Neutrophil (primary cell): ENCODE results near the gene UTS2R.

Source experiments
- H3K27ac ChIP-seq: fragments of 200-600 bp; sonication (generic); 2 replicates; pipeline ENCODE4 v1.5.1; 2016; ENCODE audit warnings: mild to moderate bottlenecking, moderate library complexity
- H3K27me3 ChIP-seq: fragments of 200-600 bp; sonication (generic); 2 replicates; pipeline ENCODE4 v1.6.0; 2016; ENCODE audit warnings: mild to moderate bottlenecking
- H3K36me3 ChIP-seq: fragments of 200-600 bp; sonication (generic); 2 replicates; pipeline ENCODE4 v1.5.1; 2017
- H3K4me1 ChIP-seq, 2 experiments: fragments of 200-600 bp in 1 of 2; sonication (generic) in 1 of 2; 1 replicate in 1 of 2; 2 replicates in 1 of 2; pipeline versions ENCODE4 v1.5.1 to v1.6.1; 2013 to 2016; ENCODE audit warnings: low read depth in 1 of 2, low read length in 1 of 2, mild to moderate bottlenecking in 1 of 2, moderate library complexity in 1 of 2; ENCODE audit not compliant: control insufficient read depth in 1 of 2, insufficient read depth in 1 of 2
- H3K4me3 ChIP-seq, 2 experiments: fragments of 200-600 bp in 1 of 2; sonication (generic) in 1 of 2; 1 replicate in 1 of 2; 2 replicates in 1 of 2; pipeline ENCODE4 v1.5.1; 2013 to 2016; ENCODE audit warnings: low read depth in 1 of 2, low read length in 1 of 2, mild to moderate bottlenecking in 1 of 2, moderate library complexity in 1 of 2
- H3K9me3 ChIP-seq: fragments of 200-600 bp; sonication (generic); 2 replicates; pipeline ENCODE4 v1.5.1; 2016
- CTCF ChIP-seq: fragments of 200-600 bp; sonication (generic); IDR thresholded peaks from 2 replicates; pipeline ENCODE4 v1.5.1; 2016; ENCODE audit warnings: antibody characterized with exemption

Gene UTS2R

GRCh38 chr17:82402865-82403264 lies 31.3 kb downstream of the UTS2R start:
- Histone ChIP-seq H3K9me3 (no peaks in the 10 kb centered on the region), H3K27me3 (no peaks in the 10 kb centered on the region), H3K4me3 (no peak overlapping the region), H3K4me1 (peaks cover 41 to 57% of the 10 kb centered on the region in 2 experiments), H3K27ac (no peak overlapping the region), H3K36me3 (no peaks in the 10 kb centered on the region)
- no peak for TF ChIP-seq CTCF

- TF ChIP-seq CTCF = no peak
Observed at GRCh38 chr17:82403662-82404660, 32.4 kb downstream of the UTS2R start.

GRCh38 chr17:82405051-82405450 lies 33.5 kb downstream of the UTS2R start:
- Histone ChIP-seq H3K27ac (peak overlapping the region; percentile 29), H3K4me3 (no peak overlapping the region), H3K36me3 (no peaks in the 10 kb centered on the region), H3K4me1 (peaks cover 34 to 47% of the 10 kb centered on the region in 2 experiments), H3K9me3 (no peaks in the 10 kb centered on the region), H3K27me3 (no peaks in the 10 kb centered on the region)
- TF ChIP-seq CTCF = no peak

More at GRCh38 chr17:82403662-82404660, 32.4 kb downstream of the UTS2R start:
- Histone ChIP-seq H3K9me3 (no peaks in the 10 kb centered on the region), H3K4me3 (no peak overlapping the region), H3K27me3 (no peaks in the 10 kb centered on the region), H3K36me3 (no peaks in the 10 kb centered on the region), H3K4me1 (peaks cover 41 to 57% of the 10 kb centered on the region in 2 experiments), H3K27ac (no peak overlapping the region)

- H3K36me3 ChIP-seq = no peaks in the 10 kb centered on the region
- no peaks in the 10 kb centered on the region for H3K27me3 ChIP-seq
- no peak overlapping the region for H3K4me3 ChIP-seq
- no peak for TF ChIP-seq CTCF
- H3K9me3 ChIP-seq = no peaks in the 10 kb centered on the region
- H3K4me1 ChIP-seq = peaks cover 23 to 36% of the 10 kb centered on the region in 2 experiments
- H3K27ac ChIP-seq = no peak overlapping the region
Observed at GRCh38 chr17:82406131-82406671, 34.6 kb downstream of the UTS2R start.

GRCh38 chr17:82407255-82407654 lies 35.7 kb downstream of the UTS2R start:
- no peaks in the 10 kb centered on the region for H3K9me3 ChIP-seq
- H3K4me3 ChIP-seq = no peak overlapping the region
- H3K27ac ChIP-seq = no peak overlapping the region
- peaks cover 15 to 26% of the 10 kb centered on the region in 2 experiments for H3K4me1 ChIP-seq
- no peaks in the 10 kb centered on the region for H3K36me3 ChIP-seq
- H3K27me3 ChIP-seq = no peaks in the 10 kb centered on the region
- TF ChIP-seq CTCF = no peak
